Fibroblast of skin of left quadriceps (primary cell): Measurements from ENCODE around the gene DOCK10.
"Not testable (repeated sequence)": the region's sequence is repeated elsewhere in the genome, so short reads cannot be mapped to it uniquely, and the experiment has no call there.

Source experiments
- DNase-seq, 2 experiments: peaks; one replicate each; pipeline ENCODE4 v3.0.0-alpha.2; 2013; ENCODE audit warnings: low read depth in 2 of 2

The DOCK10 gene

DNA sequence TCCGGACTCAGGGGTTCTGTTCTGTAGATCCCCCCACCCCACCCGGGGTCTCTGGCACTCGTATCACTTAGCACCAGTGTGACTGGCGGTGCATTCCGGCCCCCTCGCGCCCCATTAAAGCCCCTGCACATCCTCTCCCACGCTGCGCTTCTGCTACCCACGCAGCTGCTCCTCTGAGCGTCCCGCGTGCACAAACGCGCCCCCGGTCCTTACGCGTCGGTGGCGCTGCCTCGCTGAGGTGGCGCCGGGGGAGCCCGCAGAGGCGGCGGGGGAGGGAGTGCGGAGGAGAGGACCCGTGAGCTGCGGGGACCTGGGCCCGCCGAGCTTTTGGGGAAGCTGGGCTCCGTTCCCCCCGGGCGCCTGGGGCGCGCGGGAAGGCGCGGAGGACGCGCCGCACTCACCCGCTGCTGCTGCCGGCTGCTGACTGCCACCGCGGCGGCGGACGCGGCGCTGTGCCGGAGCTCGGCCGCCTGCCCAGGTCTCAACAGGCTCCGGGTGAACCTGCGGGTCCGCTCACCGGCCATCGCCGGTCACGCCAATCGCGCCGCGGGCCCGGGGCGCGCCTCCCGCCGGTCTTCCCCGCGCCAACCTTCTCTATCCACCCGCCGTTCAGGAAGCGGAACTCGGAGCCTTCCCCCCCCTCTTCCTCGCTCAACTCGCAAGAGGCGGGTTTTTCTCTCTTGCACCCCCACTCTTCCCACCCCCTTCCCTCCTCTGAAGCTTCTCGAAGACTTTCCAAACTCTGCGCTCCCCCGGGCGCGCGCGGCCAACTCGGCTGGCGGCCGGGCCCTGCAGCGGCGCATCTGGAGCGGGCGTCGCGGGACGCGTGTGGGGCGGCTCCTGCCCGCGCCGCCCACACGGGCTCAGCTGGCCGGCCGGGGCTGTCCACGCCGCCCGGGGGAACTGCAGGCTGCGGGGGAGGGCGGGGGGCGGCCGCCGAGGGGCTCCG is at the start of gene DOCK10:
TSS of gene DOCK10 (minus strand) at position 618 of the 949 bp plus-strand sequence. CDS start at position 524, 94 bp downstream.
- no peak for DNase-seq

DNA sequence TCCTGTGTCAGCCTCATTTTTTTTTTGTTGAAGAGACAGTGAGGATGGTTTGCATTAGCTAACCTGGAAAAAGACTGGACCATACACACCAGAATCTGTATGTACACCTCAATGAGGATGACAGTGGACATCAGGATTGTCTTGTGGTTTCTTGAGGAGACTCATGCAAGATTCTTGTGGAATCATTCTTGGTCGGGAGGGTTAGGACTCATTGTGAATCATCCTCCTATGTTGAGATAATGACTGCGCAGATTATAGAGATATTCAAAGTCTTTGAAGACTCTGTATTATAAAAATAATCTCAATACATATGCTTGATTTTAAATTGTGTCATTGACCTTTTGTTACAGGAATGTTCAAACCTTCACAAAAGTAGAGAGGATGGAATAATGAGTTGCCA is 49.1 kb upstream of the DOCK10 start:
- DNase-seq: peak; percentile 83 to 87

DNA sequence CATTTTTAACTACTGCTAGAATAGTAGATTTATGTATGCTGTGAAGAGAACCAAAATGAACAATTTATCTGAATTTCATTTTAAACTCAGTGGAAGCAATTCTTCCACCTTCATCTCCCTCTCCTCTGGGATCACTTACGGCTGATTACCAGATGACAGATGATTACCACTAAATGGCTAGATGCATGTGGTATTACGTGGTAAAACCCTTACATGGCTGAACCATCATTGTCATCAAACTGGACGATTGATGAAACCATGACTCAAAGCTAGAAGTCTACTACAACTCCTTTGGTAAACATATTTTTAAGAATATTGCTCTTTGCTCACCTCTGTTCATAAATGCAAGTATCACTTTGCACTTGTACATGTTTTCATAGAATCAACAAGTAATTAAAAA is 48.5 kb upstream of the DOCK10 start:
- DNase-seq: peak; percentile 72 to 74

DNA sequence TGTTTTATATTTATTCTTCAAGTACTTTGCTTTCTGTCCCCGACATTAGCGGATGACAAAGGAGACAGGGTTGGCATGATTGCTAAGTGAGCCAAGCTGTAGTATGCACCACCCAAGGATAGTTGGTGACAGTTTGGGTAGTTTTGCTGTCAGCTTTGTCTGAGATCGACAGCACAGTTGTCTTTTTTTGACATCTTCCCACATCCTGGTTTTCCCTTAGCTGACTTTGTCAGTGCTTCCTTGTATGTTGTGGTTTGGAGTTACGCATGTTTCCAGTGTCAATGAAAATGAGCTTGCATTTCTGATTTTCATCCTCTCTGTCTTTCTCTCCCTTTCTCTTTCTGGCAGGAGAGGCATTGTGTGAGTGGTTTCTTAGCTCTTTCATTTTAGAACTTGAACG is 44.6 kb upstream of the DOCK10 start:
- no peak for DNase-seq

DNA sequence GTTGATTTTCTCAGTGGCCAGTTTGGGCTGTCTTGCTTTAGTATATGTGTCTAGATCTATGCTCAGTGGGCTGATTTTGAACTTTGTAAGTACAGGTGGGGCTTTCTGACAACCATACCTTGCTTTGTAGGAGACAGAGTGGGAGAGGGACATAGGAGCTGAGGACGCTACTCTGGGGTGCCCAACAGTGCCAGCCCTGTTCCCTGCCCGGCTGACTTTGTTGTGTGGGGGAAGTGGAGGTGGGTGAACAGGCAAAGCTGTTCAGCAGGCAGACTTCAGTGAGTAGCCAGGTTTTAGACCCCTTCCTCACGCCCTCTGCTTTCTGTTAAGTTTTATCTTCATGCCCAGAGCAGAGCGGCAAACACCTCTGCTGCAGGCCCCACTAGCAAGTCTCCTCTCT is 44.2 kb upstream of the DOCK10 start:
- DNase-seq: no peak

DNA sequence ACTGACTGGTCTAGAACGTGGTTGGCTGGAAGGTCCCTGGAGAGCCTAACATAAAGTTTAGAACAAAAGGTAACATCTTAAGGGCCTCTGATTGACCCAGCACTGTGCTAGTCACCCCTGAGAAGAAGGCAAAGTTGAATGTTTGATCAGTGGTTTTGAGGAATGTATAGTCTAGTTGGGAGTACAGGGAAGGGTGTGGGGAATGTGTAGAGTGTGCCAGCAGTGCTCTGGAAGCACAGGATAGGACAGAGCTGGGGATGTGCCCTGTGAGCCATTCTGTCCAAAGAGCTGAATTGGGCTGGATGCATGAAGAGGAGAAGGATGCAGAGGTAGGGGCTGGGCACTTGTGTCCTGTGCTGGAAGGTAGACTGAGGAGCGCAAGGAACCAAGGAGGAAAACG is 41.0 kb upstream of the DOCK10 start:
- no peak for DNase-seq

DNA sequence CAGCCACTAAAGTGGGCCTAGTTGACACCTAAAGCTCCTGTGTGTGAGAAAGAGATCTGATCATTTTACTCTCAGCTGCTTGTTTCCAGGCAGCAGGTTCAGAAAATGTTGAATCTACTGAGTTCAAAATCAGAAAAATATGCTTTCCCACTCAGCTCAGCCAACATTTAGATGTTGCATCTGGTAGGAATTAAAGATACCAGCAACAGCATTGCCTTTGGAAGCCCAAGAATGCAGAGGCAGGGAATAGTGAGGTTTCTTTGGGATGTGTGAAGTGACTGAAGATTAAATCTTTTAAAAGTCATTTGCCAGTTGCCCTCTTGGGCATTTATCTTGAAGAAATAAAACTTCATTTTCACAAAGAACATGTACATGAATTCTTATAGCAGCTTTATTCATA is 33.9 kb upstream of the DOCK10 start:
- DNase-seq: peak; percentile 81 to 82

DNA sequence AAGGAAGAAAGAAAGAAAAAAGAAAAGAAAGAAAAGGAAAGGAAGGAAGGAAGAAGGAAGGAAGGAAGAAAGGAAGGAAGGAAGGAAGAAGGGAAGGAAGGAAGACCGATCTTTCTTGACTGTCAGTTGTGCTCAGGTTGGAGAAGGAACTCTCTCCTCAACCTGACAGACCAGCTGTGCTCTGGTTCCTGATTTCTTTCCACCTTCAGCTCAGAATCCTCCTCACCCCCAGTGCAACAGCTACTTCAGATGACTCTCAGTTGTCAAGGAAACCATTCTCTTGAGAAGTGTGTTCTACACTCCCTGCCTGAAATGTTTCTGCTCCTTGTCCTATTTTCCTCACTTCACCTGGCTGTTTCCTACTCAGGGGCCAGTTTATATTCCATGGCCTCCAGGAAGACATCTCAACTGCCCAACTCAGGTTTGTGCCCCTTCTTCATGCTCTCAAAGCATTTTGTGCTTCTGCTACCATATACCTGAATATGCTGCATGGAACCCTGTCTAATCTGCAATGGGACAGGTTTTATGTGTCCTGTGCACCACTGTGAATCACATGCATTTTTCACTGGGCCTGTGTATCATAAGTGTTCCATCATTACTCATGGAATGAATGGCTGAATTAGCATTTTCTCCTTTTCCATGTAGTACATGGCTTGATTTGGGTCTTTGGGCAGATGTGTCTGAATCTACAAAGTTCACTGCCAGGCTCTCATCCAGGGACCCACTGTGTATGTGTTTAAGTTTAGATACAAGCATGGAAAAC is 32.8 kb upstream of the DOCK10 start:
- no peak for DNase-seq

DNA sequence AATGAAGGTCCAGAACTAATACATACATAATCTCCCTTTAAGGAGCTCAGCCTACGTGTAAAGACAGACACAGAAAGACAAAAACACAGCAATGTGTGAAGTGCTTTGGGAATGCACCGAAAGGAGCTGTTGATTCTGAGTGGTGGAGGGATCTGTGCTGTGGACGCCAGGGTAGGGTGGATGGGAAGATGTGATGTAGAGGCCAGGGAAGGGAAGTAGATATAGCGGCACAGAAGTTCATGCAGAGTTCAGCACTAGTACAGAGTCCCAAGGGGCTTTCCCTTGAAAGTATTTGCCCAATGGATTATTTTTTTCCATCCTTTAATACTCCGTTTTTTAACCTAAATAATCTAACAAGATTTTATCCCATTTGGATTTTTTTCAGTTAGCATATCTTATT is 32.1 kb upstream of the DOCK10 start:
- no peak for DNase-seq

DNA sequence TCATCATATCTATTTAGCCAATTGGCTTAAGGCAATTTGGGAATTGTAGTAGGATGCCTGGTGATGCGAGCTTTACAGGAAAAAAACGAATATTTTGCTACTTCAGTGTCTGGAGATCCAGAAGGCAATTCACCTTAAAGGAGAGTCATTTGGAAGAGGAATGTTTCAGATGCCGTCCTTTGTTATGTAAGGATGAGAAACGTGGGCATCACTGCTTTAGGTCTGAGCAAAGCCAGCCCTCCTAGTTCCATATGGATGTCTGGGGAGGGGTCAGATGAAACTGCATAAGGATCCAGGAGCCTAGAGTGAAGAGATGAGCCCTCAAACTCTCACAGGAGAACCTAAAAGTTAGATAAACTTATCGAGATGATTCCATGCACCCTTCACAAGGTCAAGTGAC is 30.9 kb upstream of the DOCK10 start:
- DNase-seq: no peak

DNA sequence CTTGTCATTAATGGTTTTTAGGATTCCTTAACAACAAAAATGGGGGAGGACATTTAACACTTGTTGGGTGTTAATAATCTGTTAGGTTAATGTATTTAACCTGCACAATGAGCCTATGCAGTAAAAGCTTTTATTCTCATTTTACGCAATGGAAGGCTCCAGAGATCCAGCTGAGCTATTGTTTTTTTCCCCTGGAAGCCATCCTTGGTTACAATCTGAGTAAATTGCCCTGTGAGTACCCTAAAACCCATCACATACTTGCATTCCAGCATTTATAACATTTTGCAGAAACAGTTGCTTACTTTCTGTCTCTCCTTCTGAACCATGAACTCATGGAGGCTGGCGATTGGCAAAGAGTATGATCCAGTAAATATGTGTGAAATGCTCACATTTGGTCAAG is 30.2 kb upstream of the DOCK10 start:
- no peak for DNase-seq

DNA sequence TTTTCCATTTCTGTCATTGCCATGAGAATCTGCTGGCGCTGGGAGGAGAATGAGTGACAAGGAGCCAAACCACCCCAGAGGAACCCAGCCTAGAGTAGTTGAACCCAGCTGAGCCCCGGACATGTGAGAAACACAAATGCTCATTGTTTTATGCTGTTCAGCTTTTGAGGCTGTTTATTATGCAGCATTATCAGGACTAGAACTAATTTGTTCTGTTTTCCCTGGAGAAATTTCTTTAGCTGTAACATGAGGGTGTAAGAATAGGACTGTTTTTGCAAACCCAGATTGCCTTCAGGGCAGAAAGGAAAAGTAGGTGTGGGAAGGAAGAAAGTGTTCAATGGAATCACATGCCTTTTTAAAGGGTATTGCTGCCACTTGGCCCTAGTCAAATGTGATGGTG is 28.5 kb upstream of the DOCK10 start:
- DNase-seq: no peak

DNA sequence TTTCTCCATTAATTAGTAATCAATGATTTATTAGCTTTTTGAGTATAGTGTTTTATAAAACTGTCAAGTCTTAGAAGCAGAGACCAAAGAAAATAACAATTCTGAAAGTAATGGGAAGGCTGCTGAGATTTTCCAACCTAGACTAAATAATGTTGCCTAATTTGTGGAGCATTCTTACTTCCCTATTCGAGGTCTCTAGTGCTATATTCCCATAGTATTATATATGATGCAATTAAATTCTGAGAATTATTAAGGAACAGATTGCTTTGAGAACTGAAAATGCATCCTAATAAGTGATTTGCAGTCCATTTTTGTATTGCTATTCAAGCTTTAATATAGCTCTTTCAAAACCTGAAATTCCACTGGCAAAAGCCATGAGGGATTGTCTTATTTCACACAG is 27.7 kb upstream of the DOCK10 start:
- no peak for DNase-seq

DNA sequence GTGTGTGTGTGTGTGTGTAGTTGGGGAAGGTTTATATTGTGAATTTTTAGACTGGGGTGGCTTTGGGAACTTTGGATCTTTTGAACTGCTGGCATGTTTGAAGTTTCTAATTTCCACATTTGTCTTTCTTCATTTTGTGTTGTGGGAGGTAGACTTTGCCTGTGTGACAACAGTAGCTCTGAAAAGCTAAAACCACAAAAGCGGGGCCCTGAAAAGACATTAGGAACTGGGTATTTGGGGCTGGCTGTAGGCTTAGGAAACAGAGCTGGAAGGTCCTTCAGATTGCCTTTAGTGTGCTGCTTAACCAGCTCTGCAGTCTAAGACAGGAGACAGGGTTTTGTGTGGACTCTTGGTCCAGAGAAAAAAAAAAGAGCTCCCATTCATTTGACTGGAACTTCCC is 27.2 kb upstream of the DOCK10 start:
- no peak for DNase-seq

DNA sequence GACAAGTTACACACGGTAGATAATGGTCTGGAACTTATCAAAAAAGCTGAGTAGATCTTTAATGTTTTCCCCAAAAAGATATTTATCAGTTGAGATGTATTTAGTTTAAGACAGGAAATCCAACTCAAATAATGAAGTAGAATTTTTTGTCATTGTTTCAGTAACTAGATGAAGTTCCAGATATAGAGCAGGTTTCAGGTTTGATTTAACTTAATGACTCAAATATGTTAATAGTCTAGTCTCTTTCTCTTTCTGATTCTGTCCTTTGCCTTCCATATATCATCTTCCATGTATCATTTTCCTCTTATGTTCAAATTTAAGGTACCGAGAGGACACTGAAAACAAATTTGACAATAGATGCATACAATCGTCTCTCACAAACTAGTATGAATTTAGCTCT is 23.6 kb upstream of the DOCK10 start:
- no peak for DNase-seq

DNA sequence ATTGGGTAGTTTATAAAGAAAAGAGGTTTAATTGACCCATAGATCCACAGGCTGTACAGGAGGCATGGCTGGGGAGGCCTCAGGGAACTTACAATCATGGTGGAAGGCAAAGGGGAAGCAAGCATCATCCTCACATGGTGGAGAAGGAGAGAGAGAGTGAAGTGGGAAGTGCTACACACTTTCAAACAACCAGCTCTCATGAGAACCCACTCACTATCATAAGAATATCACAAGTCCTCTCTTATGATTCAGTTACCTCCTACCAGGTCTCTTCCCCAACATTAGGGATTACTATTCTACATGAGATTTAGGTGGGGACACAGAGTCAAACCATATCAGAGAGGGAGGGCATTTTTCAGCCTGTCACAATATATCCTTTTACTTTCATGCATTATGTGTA is 22.7 kb upstream of the DOCK10 start:
- DNase-seq: no peak

DNA sequence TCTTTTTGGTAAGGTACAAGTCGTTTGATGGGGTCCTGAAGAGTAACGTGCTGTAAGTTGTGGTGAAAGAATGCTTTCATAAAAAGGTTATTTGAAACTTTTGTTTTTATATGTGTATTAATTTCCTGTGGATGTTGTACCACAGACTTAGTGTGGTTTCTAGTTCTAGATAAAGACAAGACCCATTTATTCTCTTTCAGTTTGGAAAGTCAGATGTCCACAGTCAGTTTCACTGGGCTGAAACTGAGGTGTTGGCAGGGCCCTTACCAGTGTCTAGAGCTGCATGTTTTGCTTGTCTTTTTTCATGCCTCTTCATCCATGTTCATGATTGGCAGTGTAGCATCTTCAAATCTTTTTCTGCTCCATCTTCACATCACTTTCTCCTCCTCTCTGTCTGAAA is 22.1 kb upstream of the DOCK10 start:
- no peak for DNase-seq

DNA sequence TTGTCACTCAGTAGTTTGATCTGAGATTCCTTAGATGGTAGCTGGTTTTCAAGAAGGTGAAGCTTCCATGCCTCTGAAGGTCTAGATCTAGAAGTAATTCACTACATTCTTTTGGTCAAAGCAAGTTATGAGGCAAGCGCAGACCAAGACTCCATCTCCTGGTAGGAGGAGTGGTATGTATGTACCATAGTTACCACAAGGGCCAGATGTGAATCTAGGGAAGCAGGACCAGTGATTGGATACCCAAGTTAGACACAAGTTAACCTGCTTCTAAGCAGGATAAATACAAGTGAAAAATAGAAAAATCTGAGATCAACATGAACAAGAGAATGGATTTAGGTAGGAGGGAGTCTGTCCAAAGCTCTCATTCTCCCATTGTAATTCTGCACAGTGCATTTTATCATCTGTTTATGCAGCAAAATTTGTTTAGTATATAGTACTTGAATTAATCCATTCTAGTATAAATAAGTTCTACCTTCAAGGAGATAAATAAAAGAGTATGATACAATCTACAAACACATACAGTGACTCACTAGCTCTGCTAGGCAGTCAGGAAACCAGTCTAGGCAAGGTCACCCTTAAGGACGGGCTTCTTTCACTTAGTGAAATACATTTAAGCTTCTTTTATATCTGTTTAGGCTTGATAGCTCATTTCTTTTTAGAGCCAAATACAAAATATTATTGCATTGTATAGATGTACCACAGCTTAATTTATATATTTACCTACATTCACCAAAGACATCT is 14.2 kb upstream of the DOCK10 start:
- DNase-seq: no peak

DNA sequence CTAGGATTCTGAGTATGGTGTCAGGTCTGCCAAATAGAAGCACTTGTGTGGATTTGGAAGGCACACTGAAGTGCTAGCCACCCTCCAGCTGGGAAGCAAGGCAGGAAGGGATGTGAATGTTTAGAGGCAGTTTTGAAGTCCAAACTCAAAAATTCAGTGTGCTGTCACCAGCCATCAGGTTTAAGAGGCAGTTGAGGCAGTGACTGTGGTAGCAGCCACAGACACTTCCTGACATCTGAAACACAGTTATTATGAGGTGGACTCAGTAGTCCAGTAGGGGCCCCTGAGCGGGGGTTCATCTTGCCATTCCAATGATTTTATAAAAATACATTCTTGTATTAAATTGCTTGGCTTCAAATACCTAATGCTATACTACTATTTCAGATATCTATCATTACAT is 13.4 kb upstream of the DOCK10 start:
- no peak for DNase-seq

DNA sequence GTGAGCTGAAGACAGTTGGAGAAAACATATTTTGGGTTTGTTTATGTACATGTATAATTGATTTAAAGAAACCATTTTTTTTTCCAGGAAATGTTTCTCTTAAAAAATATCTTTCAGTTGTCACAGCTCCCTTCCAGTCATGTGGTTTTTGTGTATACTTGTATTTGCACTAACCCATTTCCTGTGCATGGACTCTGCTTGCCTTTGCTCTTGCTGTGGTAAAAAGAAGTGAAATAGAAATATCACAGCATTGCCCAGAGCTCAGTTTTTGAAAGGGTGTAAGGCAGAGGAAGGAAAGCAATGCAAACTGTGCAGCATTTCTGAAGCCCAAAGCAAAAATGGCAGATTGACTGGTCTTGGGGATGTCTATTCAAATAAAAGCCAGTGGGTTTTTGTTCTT is 10.4 kb upstream of the DOCK10 start:
- DNase-seq: no peak

DNA sequence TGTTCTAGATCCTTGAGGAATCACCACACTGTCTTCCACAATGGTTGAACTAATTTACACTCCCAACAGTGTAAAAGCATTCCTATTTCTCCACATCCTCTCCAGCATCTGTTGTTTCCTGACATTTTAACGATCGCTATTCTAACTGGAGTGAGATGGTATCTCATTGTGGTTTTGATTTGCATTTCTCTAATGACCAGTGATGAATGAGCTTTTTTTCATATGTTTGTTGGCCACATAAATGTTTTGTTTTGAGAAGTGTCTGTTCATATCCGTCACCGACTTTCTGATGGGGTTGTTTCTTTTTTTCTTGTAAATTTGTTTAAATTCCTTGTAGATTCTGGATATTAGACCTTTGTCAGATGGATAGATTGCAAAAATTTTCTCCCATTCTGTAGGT is 5.2 kb upstream of the DOCK10 start:
- DNase-seq: not testable (repeated sequence)

DNA sequence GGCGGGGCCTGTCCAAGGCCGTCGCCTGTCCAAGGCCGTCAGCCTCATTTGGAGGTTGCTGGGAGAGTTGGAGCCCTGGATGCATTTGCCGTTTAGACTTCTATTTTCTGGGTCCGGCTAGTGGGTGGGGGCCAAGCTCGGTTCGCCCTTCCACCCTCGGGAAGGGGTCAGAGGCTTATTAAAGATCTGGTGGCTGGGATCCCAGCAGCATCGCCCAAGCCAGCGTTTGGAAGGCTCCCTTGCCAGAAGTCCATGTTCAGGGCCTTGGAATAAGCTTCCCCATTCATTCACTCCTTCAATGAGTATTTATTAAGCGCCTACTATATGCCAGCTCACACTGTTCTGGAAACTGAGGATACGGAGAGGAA is 516 bp upstream of the DOCK10 start:
- DNase-seq: no peak
